GM12864 (cell line): ENCODE data around the gene RHOT1.
A peak's percentile ranks its signal among the peaks of the same experiment; 100 is the strongest.

Experiments used
- DNase-seq: peaks from one replicate; pipeline ENCODE4 v3.0.0-alpha.2; 2011; ENCODE audit warnings: low read depth
- H3K4me3 ChIP-seq: 2 replicates; pipeline ENCODE4 v1.5.1; 2011; ENCODE audit warnings: mild to moderate bottlenecking, low read depth, low read length, control low read depth
- CTCF ChIP-seq: IDR thresholded peaks from 2 replicates; pipeline ENCODE4 v1.5.1; 2011; ENCODE audit warnings: low read depth, mild to moderate bottlenecking, moderate library complexity, low read length, control low read depth, inconsistent platforms; ENCODE audit errors: missing control alignments

Gene RHOT1

DNA sequence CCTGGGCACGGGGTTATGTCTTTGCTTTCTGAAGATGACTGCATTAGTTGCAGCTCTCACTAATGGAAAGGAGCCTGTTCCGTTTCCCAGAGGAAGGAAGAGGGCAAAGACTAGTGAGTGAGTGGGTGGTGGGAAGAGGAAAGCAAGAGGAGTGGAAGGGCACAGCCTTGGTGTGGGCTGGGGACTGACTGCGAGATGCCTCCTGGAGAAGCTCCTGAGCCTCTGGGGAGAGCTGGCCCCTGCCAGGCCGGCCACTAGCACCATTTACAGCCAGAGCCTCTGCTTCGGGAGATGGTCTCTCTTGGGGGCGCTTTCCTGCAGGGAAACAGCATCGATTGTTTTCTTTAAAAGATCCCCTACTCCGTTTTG, 122.5 kb downstream of the RHOT1 start:
- TF ChIP-seq CTCF: no peak
- DNase-seq: no peak
- no peak overlapping the region for H3K4me3 ChIP-seq

DNA sequence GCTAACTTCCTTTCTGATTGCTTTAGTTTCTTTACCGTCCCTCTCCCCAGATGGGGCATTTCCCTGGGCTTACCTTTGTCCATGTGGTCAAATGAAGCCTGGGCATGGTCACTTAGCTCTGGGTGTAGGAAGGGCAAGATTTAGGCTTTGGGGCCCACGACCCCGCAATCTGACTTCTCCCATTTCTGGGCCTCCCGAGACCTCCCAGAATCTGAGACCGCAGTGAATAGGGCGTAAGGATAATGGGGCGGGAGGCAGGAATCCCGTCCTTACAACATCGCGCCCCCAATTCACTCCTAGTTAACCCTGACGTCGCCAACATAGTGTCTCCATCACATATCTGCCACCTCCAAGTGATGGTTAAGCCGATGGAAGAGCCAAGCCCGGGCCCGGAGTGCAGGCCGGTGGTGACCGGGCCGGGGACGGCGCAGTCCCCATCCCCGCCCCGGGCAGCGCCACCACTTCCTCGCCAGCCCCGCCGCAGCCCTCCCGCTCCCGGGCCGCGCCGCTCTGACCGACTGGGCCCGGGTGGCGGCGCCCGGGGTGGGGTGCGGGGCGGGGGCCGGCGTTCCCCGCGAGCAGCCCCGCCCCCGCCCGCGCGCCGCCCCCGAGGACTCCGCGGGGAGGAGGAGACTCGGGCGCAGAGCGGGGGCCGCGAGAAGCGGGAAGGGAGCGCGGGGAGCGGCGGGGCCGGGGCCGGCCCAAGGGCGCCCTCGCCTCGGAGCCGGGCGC, 123.1 kb downstream of the RHOT1 start, which contains the start of gene RHBDL3:
Gene RHBDL3 (plus strand): TSS at position 641 of the 732 bp plus-strand sequence. CDS start 358 bp downstream, outside the sequence.
- TF ChIP-seq CTCF: no peak
- peak within 1 kb of the TSS; percentile 48 for H3K4me3 ChIP-seq
- no peak for DNase-seq

GRCh38 chr17:32266051-32266388, 123.7 kb downstream of the RHOT1 start:
- peak overlapping the region; percentile 48 for H3K4me3 ChIP-seq
- TF ChIP-seq CTCF: no peak
- no peak for DNase-seq

- DNase-seq: no peak
- H3K4me3 ChIP-seq: peak overlapping the region; percentile 48
- TF ChIP-seq CTCF: no peak
These were observed 124.3 kb downstream of the RHOT1 start for GRCh38 chr17:32266389-32267301.

GRCh38 chr17:32267690-32268205, 125.4 kb downstream of the RHOT1 start:
- no peak for DNase-seq
- no peak for TF ChIP-seq CTCF
- H3K4me3 ChIP-seq: no peak overlapping the region

DNA sequence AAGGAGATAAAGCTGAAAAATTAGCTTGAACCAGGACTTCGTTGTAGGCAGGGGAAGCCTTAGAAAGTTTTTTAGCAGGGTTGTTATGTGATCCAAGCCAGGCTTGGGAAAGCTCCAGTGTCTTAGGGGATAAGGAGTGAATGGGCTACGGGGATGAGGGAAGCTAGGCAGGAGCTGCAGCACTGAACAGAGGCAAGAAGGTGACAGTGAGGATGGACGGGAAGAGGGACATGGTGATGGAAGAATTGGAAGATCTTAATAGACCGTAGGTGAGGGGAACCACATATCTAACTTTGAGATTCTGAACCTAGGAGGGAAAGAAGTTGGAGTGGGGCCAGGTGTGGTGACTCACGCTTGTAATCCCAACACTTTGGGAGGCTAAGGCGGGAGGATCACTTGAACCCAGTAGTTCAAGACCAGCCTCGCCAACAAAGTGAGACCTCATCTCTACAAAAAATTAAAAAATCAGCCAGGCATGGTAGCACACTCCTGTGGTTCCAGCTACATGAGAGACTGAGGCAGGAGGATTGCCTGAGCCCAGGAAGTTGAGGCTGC, 126.5 kb downstream of the RHOT1 start:
- DNase-seq: no peak
- H3K4me3 ChIP-seq: no peak overlapping the region
- TF ChIP-seq CTCF: no peak
